ENCODE results near the gene STMN1. TPM values are rescaled to one million over a fixed set of nuclear protein-coding genes. Genes with fewer than 3 reads are reported as not detected.

The STMN1 gene
- total and polyA plus RNA-seq, 2 of the 8 experiments (the other 6 are each of a cell fraction or from before 2014, with no cell fraction given): 116 to 564 TPM

- H2BK15ac ChIP-seq (ENCODE audit: low read length): no peak overlapping the region
- no peak overlapping the region for H3K4me3 ChIP-seq (ENCODE audit: extremely low read depth in 1 of 4, insufficient read depth in 2 of 4, low read depth in 3 of 4, low read length in 4 of 4)
- H3K9ac ChIP-seq (replicated peaks in 1 of 4; ENCODE audit: extremely low read depth in 1 of 4, low read depth in 3 of 4, low read length in 3 of 4): no peak overlapping the region
- no peak overlapping the region for H3K4me2 ChIP-seq (ENCODE audit: insufficient read depth in 1 of 2, low read depth in 2 of 2, low read length in 2 of 2)
- POLR2A ChIA-PET (ENCODE audit: partially characterized antibody): interaction anchor here (0.8 to 3.2 kb wide), 8 partner anchors 8 to 135 kb away, joined by 3 to 21 read pairs (median 3); partner anchors contain the start of genes MTFR1L and PAQR7
- no peak overlapping the region for H4K5ac ChIP-seq (ENCODE audit: insufficient read length, low read depth, low read length)
- CTCF ChIA-PET (ENCODE audit: partially characterized antibody): interaction anchor here (0.6 to 1.7 kb wide), 8 partner anchors 12 to 482 kb away, joined by 3 to 7 read pairs (median 3); partner anchors contain the start of gene PAFAH2
- no peak overlapping the region for H4K8ac ChIP-seq (ENCODE audit: extremely low read depth, insufficient read depth, low read length)
- H2AFZ ChIP-seq (ENCODE audit: low read length): no peak overlapping the region
- no peak overlapping the region for H2AK5ac ChIP-seq (ENCODE audit: low read depth, low read length)
- TF ChIP-seq TBP (IDR thresholded peaks at IDR 0.05; ENCODE audit: low read depth, low read length): no peak
- no peak for TF ChIP-seq TAF7 (optimal IDR thresholded peaks at IDR 0.05; ENCODE audit: borderline replicate concordance, low read depth, low read length)
- no peak for TF ChIP-seq BACH1 (IDR thresholded peaks at IDR 0.05; ENCODE audit: low read length)
- TF ChIP-seq KDM4A (IDR thresholded peaks at IDR 0.05; ENCODE audit: low read depth, low read length, severe bottlenecking): no peak
- 93% methylated on average over 11 of the region's 11 CpGs; no CpG with 5 or more reads in 1 of the 2 experiments for WGBS, 2 experiments (ENCODE audit: extremely low coverage in 1 of 2, insufficient coverage in 1 of 2, insufficient read length in 1 of 2, insufficient replicate concordance in 2 of 2, low coverage in 1 of 2, low lambda C conversion rate in 2 of 2, missing lambda C conversion rate in 1 of 2)
- peaks cover 6 to 61% of the 10 kb centered on the region in 2 experiments; a peak in 3 of 4 replicates for H3K79me2 ChIP-seq (ENCODE audit: control insufficient read depth in 1 of 2, insufficient read depth in 2 of 2, low read length in 2 of 2)
- H3K9me3 ChIP-seq (ENCODE audit: insufficient read depth in 2 of 2, low read depth in 1 of 2, low read length in 1 of 2): no peaks in the 10 kb centered on the region
- H3K4me1 ChIP-seq (replicated peaks in 1 of 4; ENCODE audit: control insufficient read depth in 3 of 4, insufficient read depth in 4 of 4, low read length in 3 of 4): no peaks in the 10 kb centered on the region; a peak in 2 of 7 replicates
- no peak overlapping the region for H3K4ac ChIP-seq (replicated peaks; ENCODE audit: insufficient read length, low read depth, low read length)
- no peak overlapping the region for H2BK12ac ChIP-seq (ENCODE audit: low read depth, low read length)
- FAIRE-seq (no peak), DNase-seq (ENCODE audit: low read depth in 1 of 2, low spot score in 2 of 2) (no peak)
- H2BK20ac ChIP-seq (ENCODE audit: low read length): no peak overlapping the region
- no peak overlapping the region for H4K91ac ChIP-seq (replicated peaks; ENCODE audit: insufficient read length, low read length)
- H2BK5ac ChIP-seq (ENCODE audit: low read depth, low read length): no peak overlapping the region
- no peak overlapping the region for H3K56ac ChIP-seq (replicated peaks; ENCODE audit: insufficient read length, low read depth, low read length)
- no peak overlapping the region for H3K18ac ChIP-seq (ENCODE audit: extremely low read depth, low read length)
- no peaks in the 10 kb centered on the region for H3K36me3 ChIP-seq (ENCODE audit: control insufficient read depth in 2 of 4, insufficient read depth in 4 of 4, low read length in 3 of 4)
- peaks cover 2% of the 10 kb centered on the region; the same call in 1 of the 2 replicates for H3K79me1 ChIP-seq (ENCODE audit: low read depth, low read length)
- no peak overlapping the region for H3K27ac ChIP-seq (ENCODE audit: low read depth, low read length)
- no peak overlapping the region for H3K14ac ChIP-seq (ENCODE audit: insufficient read length)
- peaks cover 0 to 3% of the 10 kb centered on the region in 2 experiments for H4K20me1 ChIP-seq (replicated peaks in 1 of 2; ENCODE audit: control insufficient read depth in 1 of 2, insufficient read depth in 2 of 2, low read length in 2 of 2)
- no peaks in the 10 kb centered on the region for H3K27me3 ChIP-seq (replicated peaks in 1 of 4; ENCODE audit: control insufficient read depth in 3 of 4, extremely low read depth in 1 of 4, insufficient read depth in 3 of 4, low read length in 3 of 4)
- no peak overlapping the region for H3K23ac ChIP-seq (ENCODE audit: insufficient read length)
- no peak overlapping the region for H2BK120ac ChIP-seq (replicated peaks; ENCODE audit: low read depth, low read length)
- H3K23me2 ChIP-seq (ENCODE audit: low read depth, low read length): peaks cover 14% of the 10 kb centered on the region
Measured at GRCh38 chr1:25856856-25857255, 49.4 kb downstream of the STMN1 start.

All from H1 (cell line).